ENCODE data around the gene ALOX12B.
"Not testable (repeated sequence)": the region's sequence is repeated elsewhere in the genome, so short reads cannot be mapped to it uniquely, and the experiment has no call there.

ALOX12B gene

DNA sequence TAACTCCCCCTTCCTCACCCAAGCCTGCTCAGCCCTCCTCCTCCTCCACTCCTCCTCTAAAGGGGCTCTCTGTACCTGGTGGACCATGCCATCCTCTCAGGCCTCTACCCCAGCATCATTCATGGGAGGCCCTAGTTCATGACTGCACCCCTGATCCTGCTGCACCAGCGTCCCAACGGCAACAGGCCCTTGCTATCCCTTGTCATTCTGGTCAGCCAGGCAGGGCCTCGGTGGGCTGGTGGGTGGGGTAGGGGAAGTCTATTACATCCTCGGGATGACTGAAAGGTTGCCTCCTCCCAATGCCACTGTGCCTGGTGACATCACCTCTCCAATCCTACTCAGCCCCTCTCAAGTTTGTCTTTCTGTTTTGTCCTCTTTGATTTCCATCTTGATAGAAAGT is 19.7 kb downstream of the ALOX12B start:
- in situ Hi-C loops (cut with MboI; ENCODE audit: low sequenced_read_pairs): no loop called here

GRCh38 chr17:8066841-8067775 is 20.4 kb downstream of the ALOX12B start:
- in situ Hi-C loops (cut with MboI; ENCODE audit: low sequenced_read_pairs): no loop called here

- in situ Hi-C loops (cut with MboI; ENCODE audit: low sequenced_read_pairs): no loop called here
Observed at GRCh38 chr17:8064561-8065019, 22.9 kb downstream of the ALOX12B start.

- in situ Hi-C loops (cut with MboI; ENCODE audit: low sequenced_read_pairs): no loop called here
Observed at GRCh38 chr17:8063761-8064534, 23.6 kb downstream of the ALOX12B start.

- in situ Hi-C loops (cut with MboI; ENCODE audit: low sequenced_read_pairs): no loop called here
Observed at GRCh38 chr17:8062807-8063483, 24.6 kb downstream of the ALOX12B start.

DNA sequence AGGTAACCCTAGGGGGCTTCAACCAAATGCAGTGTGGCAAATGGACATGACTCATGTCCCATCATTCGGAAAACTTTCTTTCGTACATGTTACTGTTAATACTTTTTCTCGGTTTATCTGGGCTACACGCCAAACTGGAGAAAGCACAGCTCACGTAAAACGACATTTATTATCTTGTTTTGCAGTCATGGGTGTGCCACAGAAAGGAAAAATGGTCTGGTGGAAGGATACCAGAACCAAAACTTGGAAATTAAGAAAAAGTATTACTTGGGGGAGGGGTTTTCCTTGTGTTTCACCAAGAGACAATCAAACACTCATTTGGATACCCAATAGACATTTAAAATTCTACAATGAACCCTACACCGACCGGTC is 25.1 kb downstream of the ALOX12B start:
- in situ Hi-C loops (cut with MboI; ENCODE audit: low sequenced_read_pairs): no loop called here

DNA sequence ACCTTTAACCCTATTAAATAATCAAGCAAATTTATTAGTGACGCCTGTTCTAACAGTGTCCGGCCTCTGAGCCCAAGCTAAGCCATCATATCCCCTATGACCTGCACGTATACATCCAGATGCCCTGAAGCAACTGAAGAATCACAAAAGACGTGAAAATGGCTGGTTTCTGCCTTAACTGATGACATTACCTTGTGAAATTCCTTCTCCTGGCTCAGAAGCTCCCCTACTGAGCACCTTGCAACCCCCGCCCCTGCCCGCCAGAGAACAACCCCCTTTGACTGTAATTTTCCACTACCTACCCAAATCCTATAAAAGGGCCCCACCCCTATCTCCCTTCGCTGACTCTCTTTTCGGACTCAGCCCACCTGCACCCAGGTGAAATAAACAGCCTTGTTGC is 25.7 kb downstream of the ALOX12B start:
- in situ Hi-C loops (cut with MboI; ENCODE audit: low sequenced_read_pairs): not testable (repeated sequence)

DNA sequence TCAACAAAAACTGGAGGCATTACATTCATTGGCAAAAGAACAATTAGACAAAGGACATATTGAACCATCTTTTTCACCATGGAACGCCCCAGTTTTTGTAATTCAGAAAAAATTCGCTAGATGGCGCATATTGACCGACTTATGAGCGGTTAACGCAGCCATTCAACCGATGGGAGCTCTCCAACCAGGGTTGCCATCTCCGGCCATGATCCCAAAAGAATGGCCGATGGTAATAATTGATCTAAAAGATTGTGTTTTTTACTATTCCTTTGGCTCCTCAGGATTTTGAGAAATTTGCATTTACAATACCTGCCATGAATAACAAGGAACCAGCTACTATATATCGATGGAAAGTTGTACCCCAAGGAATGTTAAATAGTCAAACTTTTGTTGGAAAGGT is 27.2 kb downstream of the ALOX12B start:
- in situ Hi-C loops (cut with MboI; ENCODE audit: low sequenced_read_pairs): no loop called here

DNA sequence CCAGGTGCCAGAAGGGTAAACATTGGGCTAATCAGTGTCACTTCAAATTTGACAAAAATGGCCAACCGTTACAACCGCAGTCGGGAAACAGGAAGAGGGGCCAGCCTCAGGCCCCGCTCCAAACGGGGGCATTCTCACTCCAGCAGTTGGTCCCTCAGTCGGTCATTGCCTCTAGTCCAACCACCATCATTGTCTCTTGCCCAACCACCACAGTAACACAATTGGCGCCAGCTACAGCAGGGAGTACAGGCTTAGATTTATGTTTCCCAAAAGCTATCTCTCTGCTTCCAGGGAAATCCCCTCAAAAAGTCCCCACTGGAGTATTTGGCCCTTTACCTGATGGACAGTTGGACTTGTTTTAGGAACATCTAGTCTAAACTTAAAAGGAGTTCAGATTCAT is 28.4 kb downstream of the ALOX12B start:
- in situ Hi-C loops (cut with MboI; ENCODE audit: low sequenced_read_pairs): no loop called here

DNA sequence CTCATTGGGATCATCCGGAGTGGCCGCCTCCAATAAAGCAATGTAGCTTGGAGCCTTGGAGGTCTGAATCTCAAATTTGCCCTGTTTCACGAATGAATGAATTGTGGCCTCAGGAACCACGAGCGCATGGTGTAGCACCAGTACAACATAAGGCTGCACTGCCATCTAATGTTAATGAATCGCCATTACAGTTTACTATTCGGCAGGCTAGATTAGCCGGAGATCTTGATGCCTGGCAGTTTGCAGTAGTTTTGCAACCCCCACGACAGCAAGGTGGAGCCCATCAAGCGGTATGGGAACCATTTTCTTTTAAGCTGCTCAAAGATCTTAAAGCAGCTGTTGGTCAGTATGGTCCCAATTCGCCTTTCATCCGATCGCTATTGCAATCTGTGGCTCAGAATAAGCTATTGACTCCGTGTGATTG is 29.8 kb downstream of the ALOX12B start:
- in situ Hi-C loops (cut with MboI; ENCODE audit: low sequenced_read_pairs): no loop called here

DNA sequence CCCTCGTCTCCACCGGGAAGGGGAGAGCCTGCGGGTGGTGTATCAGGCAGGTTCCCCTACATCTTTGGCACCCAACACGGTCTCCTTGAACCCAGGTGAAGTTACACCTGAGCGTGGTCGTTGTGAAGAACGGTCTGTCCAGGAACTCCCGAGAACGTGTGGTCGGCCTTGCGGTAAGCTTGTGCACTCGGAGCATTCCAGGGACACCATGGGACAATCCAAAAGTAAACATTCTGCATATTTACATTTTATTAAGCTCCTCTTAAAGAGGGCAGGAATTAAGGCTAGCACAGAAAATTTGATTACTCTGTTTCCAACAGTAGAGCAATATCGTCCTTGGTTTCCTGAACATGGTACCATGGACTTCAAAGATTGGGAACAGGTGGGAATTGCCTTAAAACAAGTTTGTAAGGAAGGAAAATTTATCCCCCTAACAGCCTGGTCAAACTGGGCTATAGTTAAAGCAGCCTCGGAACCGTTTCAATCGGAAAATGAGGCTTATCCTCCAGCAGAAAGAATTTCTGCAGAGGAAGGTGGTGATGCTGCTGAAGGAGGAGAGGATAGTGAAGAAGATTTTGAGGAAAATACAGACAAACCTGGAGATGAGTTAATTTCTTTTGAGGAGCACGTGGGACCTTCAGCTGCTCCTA is 30.4 kb downstream of the ALOX12B start:
- in situ Hi-C loops (cut with MboI; ENCODE audit: low sequenced_read_pairs): no loop called here

DNA sequence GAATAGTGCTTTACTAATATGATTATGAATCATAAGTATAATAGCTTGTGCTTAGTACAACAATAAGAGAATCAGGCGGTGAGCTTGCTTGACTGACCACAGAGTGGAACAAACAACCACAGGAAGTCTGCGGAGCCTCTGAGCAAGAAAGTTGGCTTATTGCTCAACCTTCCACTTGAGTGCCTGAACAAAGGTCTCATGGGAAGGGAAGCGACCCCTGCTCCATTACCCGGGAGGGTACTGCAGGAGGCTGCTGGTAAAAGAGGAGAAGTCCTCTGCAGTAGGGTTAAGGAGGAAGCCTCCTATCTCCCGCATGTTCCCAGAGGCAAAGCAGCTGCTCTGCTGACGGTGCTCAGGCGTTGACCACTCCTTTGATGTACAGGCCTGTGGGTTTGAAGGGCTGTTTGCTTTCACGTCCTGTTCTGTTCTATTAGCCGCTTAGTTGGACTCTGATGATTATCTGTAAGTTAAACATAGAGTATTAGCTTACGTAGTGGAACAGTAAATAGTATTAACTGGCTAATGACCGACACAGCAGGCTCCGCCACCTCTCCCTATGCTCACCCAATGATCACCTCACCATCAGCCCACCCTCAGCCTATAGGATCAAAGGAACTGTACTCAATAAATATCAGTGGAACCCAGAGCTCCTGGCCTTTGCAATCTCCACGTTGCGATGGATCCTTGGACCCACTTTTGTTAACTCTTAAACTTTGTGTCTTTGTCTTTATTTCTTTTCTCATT is 31.1 kb downstream of the ALOX12B start:
- in situ Hi-C loops (cut with MboI; ENCODE audit: low sequenced_read_pairs): no loop called here

- in situ Hi-C loops (cut with MboI; ENCODE audit: low sequenced_read_pairs): no loop called here
Observed at GRCh38 chr17:8055851-8056231, 31.7 kb downstream of the ALOX12B start.

GRCh38 chr17:8053600-8053999 is 33.9 kb downstream of the ALOX12B start:
- in situ Hi-C loops (cut with MboI; ENCODE audit: low sequenced_read_pairs): no loop called here

DNA sequence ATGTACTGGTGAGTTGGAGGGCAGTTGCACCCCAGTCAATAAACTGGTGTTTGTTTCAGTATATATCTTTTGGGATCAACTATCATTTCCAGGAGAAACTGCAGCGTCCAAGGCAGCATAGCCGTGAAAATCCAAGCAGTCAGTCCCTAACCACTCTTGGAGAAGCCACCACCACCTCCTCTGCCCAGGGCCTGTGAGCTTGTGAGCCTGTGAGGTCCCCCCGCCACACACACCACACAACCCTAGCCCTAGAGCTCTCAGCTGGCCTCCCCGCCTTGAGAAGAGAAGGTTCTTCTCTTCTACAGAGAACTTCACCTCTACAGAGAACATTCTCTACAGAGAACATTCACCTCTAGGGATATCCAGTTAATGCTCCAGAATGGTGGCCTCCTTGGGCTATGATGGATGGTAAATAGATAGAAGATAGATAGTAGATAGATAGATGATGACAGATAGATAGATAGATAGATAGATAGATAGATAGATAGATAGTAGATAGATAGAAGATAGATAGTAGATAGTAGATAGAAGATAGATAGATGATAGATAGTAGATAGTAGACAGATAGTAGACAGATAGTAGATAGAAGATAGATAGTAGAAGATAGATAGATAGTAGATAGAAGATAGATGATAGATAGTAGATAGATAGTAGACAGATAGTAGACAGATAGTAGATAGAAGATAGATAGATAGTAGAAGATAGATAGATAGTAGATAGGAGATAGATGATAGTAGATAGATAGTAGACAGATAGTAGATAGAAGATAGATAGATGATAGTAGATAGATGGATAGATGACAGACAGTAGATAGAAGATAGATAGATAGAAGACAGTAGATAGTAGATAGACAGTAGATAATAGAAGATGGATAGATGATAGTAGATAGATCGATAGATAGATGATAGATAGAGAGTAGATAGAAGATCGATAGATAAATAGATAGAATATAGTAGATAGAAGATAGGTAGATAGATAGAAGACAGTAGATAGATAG is 35.0 kb downstream of the ALOX12B start:
- in situ Hi-C loops (cut with MboI; ENCODE audit: low sequenced_read_pairs): no loop called here

DNA sequence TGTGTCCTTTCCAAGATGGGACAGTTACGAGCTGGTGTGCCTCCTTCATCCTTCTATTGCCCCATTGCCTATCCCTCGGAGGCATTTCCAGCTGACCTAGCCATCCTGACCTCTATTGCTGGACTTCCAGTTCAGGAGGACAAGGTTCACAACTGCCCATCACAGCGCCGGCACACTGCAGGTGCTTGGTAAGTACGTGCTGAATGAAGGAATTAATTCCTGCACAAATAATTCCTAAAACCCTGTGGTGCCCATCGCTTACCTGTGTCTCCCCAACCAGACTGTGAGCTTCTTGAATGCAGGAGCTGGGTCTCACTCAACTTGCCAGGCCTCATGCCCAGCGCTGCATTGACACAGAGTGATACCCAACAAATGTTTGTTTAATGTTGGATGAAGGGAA is 35.7 kb downstream of the ALOX12B start:
- in situ Hi-C loops (cut with MboI; ENCODE audit: low sequenced_read_pairs): no loop called here

DNA sequence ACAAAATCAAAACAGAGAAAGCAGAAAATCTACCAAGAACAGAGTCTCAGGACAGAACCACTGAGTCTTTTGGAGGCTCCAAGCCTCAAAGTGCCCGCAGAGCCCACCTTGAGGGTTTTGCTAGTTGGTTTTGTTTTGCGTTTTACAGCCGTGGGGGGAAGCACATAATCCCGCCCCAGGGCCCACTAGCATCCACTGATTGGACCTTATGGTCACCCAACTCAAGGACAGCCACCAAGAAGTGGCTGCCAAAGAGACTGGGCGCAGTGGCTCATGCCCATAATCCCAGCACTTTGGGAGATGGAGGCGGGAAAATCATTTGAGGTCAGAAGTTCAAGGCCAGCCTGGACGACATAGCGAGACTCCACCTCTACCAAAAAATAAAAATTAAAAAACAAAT is 38.8 kb downstream of the ALOX12B start:
- in situ Hi-C loops (cut with MboI; ENCODE audit: low sequenced_read_pairs): no loop called here

DNA sequence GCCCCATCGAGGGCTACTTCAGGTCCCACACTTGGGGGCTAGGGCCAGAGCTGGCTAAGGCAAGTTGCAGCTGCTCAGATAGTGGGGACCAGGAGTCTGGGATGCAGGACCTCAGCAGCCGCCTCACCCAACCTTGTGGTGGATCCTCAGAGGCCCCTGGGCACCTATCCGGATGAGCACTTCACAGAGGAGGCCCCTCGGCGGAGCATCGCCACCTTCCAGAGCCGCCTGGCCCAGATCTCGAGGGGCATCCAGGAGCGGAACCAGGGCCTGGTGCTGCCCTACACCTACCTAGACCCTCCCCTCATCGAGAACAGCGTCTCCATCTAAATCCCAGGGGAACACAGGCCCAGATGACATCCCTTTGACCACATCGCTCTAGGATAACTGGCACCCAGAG is 39.3 kb downstream of the ALOX12B start:
- in situ Hi-C loops (cut with MboI; ENCODE audit: low sequenced_read_pairs): no loop called here

- in situ Hi-C loops (cut with MboI; ENCODE audit: low sequenced_read_pairs): no loop called here
Observed at GRCh38 chr17:8047769-8048110, 39.8 kb downstream of the ALOX12B start.

All from HL-60/S4 treated with phorbol 12-myristate 13-acetate at 8.2 ng/mL for 4 days and 3 days (cell line).